COLO829 (cell line): ENCODE measurements around the gene TRPM5.

ENCODE experiments used
- DNase-seq: peaks from one replicate; pipeline ENCODE4 v3.0.0; 2012; ENCODE audit warnings: low spot score

The TRPM5 gene

GRCh38 chr11:2420502-2421225 is 23.6 kb downstream of the TRPM5 start:
- peak; percentile 80 for DNase-seq

DNA sequence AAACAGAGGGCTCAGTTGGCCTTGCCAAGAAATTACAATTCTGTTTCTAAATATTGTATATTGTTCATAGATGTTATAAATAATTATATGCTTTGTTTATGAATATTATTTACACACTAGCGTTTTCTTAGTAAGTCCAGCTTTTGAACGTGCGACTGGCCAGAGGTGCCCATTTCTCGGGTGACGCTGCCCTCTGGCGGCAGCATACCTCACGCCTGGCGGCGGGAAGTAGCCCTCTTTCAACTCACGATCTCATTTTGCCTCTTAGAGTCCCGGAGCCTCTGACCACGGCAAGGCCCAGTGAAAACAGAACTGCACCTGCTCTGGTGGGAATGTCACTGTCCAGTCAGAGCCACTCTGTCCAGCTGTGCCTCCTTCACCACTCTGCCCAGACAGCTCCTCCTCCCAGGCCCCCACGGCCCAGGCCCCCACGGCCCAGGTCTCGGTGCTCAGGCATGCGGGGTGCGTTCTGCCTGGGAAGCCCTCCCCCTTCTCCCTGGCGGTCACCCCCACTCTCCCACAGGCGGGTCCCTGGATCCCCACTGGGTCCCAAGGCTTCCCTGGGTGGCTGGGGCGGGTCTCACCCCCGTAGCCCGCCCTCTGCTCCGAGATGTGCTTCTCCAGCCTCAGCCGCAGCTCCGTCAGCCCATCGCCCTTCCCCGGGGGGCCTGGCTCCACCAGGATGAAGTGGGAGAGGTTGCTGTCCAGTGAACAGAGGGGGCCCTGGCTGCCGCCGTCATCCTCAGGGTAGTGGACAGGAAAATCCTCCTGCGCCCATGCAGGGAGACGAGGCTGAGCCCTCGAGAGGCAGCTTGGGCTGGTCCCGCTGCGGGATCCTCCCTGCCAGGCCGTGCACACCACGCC is 24.4 kb downstream of the TRPM5 start:
- peak; percentile 56 for DNase-seq

DNA sequence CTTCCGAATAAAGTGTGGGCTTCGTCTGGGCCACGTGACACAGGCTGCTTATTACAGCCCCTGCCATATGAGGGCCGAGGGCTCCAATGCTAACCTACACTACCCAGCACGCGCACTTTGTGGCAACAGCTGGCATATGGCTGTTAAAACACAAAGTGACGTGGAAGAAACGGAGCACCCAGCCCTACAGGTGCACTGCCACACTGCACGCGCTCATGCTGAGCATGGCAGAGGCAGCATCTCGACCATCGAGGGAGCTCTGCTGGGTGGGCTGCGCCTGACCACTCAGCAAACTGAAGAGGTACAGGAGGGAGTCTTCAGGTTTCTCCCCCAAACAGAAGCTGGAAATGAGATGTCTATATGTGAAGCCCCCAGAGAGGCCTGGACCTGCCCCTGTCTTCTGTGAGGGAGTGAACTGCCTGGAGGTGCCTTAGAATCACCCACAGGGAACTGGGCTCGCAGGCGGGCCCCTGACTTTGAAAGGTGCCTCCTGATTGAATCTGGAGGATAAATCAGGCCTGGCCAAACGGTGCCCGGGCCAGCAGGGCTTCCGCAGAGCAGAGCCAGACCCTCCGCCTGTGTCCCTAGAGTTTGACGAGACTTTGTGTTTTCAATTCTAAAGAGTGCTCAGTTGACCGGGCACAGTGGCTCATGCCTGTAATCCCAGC is 25.5 kb downstream of the TRPM5 start:
- no peak for DNase-seq

GRCh38 chr11:2417856-2418692 is 26.2 kb downstream of the TRPM5 start:
- DNase-seq, result no peak

DNA sequence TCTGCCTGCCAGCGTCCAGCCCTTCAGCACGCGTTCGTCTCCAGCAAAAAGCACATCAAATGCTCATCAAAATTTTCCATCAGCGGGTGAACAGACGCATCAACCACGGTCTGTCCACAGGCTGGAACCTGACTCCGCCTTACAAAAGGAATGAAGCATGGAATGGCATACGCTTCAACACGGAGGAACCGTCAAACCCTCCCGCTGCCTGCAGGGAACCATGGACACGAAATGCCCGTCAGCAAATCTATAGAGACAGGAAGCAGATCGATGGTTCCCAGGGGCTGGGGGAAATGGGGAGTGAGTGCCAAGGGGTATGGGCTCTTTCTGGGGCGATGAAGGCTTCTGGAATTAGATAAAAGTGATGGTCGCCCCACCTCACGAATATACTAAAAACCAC is 27.5 kb downstream of the TRPM5 start:
- no peak for DNase-seq

GRCh38 chr11:2415601-2416380 is 28.5 kb downstream of the TRPM5 start:
- no peak for DNase-seq

- no peak for DNase-seq
Measured at GRCh38 chr11:2415171-2415570, 29.1 kb downstream of the TRPM5 start.

- no peak for DNase-seq
Measured at GRCh38 chr11:2414616-2415015, 29.7 kb downstream of the TRPM5 start.

DNA sequence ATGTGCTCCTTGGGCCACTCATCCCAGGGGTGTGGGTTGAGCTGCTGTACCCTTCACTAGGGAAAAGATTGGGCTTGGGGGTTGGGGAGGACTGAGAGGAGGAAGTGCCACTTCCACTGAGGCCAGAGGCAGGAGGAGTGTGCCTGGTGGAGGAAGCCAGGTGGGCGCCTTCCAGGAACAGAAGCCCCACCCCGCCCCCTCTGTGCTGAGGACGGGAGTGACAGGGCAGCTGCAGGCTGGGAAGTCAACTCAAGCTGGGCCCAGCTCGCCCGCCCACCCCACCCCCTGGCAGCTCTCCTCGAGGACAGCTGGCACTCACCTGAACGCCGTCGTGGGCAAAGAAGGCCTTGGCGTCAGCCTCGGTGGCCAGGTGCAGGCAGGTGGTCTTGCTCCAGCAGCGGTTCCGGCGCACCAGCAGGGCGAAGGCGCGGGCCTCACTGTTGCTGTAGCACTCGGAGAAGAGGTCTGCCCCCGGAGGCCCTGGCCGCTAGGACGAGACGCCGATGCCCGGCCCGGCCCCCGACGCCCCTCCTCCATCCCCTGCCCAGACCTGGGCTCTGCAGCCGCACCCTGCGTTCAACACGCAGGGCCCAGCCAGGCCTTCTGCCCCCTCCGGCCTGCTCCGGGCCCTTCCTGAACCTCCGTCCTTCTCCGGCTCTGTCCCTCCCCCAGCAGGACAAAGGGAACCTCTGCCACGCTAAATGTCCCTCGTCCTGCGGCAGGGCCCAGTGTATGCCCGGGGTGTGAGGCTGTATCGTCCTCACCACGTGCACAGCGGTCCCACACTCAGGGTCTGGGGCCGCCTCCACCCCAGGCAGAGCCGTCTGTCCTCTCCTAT is 30.4 kb downstream of the TRPM5 start:
- no peak for DNase-seq

DNA sequence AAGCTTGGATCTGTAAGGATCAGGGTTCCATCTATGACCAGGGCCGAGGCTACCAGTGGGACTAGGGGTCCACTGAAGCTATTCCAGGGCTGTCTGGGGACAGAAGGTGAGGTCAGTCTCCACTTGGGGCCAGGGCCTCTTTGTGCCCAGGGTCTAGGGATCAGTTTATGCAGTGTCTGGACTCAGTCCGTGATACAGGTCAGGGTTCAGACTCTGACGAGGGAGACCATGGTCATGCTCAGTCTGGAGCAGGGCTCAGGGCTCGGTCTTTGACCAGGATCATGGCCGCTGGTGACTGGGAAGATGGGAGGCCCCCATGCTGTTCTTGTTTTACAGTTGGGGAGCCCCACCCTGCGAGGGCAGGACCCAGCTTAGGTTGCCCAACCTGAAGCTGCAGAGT is 32.0 kb downstream of the TRPM5 start:
- no peak for DNase-seq

- DNase-seq, result no peak
Measured at GRCh38 chr11:2411446-2412305, 32.6 kb downstream of the TRPM5 start.

GRCh38 chr11:2410616-2411015 is 33.7 kb downstream of the TRPM5 start:
- DNase-seq, result no peak

GRCh38 chr11:2409611-2410468 is 34.5 kb downstream of the TRPM5 start:
- no peak for DNase-seq

- no peak for DNase-seq
Measured at GRCh38 chr11:2409126-2409525, 35.2 kb downstream of the TRPM5 start.

DNA sequence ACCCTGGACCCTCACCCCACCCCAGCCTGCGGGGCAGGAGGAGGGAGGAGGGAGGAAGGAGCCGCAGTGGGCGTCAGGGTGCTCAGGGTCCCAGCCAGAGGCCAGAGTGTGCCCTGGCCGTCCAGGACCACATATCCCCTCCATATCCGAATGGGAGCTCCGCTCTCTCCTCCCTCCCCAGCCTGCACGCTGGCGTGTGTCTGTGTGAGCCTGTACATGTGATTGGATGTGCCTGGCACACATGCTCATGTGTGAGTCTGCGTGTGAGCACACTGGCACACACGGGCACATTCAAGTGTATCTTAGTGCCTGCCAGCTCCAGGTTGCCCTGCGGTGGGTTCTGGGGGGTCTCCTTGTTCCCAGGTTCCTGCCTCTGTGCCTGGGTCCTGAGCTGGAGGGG is 35.6 kb downstream of the TRPM5 start:
- DNase-seq, result no peak

DNA sequence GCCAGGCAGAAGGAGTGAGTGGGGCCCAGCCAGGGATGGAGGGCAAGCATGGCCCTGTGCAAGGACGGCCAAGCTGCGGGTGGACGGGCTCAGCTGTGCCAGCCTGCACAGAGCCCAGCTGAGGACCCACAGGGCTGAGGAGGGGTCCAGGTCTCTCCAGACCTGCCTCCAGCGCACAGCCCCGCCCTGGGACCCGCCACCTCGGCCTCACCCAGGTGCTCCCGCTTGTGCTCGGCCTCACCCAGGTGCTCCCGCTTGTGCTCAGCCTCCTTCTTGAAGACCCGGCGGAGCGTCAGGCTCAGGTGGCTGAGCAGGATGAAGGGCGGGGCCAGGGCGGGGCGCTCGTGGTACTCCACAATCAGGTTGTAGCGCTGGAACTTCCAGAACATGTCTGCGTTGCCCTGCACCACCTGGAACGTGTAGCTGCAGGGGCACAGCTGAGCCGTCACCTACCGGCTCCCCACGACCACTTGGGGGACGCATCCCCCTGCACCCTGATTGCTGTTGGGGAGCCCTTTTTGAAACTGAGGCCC is 37.4 kb downstream of the TRPM5 start:
- DNase-seq, result no peak

GRCh38 chr11:2406451-2406850 is 37.9 kb downstream of the TRPM5 start:
- no peak for DNase-seq

DNA sequence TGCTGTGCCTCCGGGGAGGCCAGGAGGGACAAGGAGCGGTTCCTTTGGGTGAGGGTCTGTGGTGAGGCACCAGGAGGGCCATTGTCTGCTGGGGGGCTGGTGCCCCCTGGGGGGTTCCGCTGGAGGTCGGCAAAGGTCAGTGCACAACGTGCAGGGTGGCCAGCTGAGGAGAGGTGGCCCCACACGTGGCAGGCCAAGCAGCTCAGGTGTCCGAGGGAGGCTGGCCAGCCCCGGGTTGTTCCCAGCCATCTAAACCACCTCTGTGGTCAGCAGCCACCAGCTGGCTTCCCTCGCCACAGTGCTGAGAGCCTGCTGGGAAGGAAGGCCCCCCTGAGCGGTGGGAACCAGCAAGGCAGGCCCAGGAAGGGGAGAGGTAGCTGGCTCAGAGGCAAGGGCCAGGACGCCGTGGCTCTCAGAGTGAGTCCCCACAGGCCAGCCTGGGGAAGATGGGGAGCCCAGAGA is 39.5 kb downstream of the TRPM5 start:
- DNase-seq, result no peak
